GM23248 (cell line): ENCODE measurements around the gene DESI1. TPM values are rescaled to one million over a fixed set of nuclear protein-coding genes. Genes with fewer than 3 reads are reported as not detected.
A peak's percentile ranks its signal among the peaks of the same experiment; 100 is the strongest.
"Not testable (repeated sequence)": the region's sequence is repeated elsewhere in the genome, so short reads cannot be mapped to it uniquely, and the experiment has no call there.

Experiments used
- DNase-seq: peaks from one replicate; pipeline ENCODE4 v3.0.0-alpha.2; 2015
- H2AFZ ChIP-seq: fragments of 200-600 bp; sonication (generic); 2 replicates; pipeline ENCODE4 v1.6.1; 2016; ENCODE audit warnings: antibody characterized with exemption
- H3F3A ChIP-seq: fragments of 200-600 bp; sonication (generic); 2 replicates; pipeline ENCODE4 v1.6.1; 2016; ENCODE audit warnings: mild to moderate bottlenecking, antibody characterized with exemption, mixed run types; ENCODE audit not compliant: insufficient read depth
- H3K27ac ChIP-seq: fragments of 200-600 bp; sonication (generic); 2 replicates; pipeline ENCODE4 v1.5.1; 2016; ENCODE audit warnings: mild to moderate bottlenecking
- H3K27me3 ChIP-seq: fragments of 200-600 bp; sonication (generic); replicated peaks from 2 replicates; pipeline ENCODE4 v1.6.1; 2016; ENCODE audit warnings: mild to moderate bottlenecking; ENCODE audit not compliant: insufficient read depth
- H3K36me3 ChIP-seq: fragments of 200-600 bp; sonication (generic); 2 replicates; pipeline ENCODE4 v1.6.1; 2016; ENCODE audit warnings: low read depth, mild to moderate bottlenecking
- H3K4me1 ChIP-seq: fragments of 200-600 bp; sonication (generic); 2 replicates; pipeline ENCODE4 v1.6.1; 2016; ENCODE audit warnings: mild to moderate bottlenecking; ENCODE audit not compliant: insufficient read depth
- H3K4me2 ChIP-seq: fragments of 200-600 bp; sonication (generic); one replicate; pipeline ENCODE4 v1.6.1; 2016; ENCODE audit warnings: mild to moderate bottlenecking; ENCODE audit not compliant: unreplicated experiment
- H3K4me3 ChIP-seq: fragments of 200-600 bp; sonication (generic); 2 replicates; pipeline ENCODE4 v1.5.1; 2016; ENCODE audit warnings: mild to moderate bottlenecking
- H3K79me2 ChIP-seq: fragments of 200-600 bp; sonication (generic); 2 replicates; pipeline ENCODE4 v1.6.1; 2016; ENCODE audit warnings: mild to moderate bottlenecking; ENCODE audit not compliant: insufficient read depth
- H3K9ac ChIP-seq: fragments of 200-600 bp; sonication (generic); 2 replicates; pipeline ENCODE4 v1.6.1; 2016; ENCODE audit warnings: mild to moderate bottlenecking
- H3K9me2 ChIP-seq: fragments of 200-600 bp; sonication (generic); 2 replicates; pipeline ENCODE4 v1.6.1; 2016; ENCODE audit warnings: mixed run types, mild to moderate bottlenecking, moderate library complexity; ENCODE audit not compliant: insufficient read depth
- H3K9me3 ChIP-seq: fragments of 200-600 bp; sonication (generic); one replicate; pipeline ENCODE4 v1.6.1; 2017; ENCODE audit warnings: low read depth
- H4K20me1 ChIP-seq: fragments of 200-600 bp; sonication (generic); 2 replicates; pipeline ENCODE4 v1.6.0; 2016; ENCODE audit not compliant: insufficient read depth
- EZH2 ChIP-seq: fragments of 200-600 bp; sonication (generic); IDR thresholded peaks from 2 replicates; pipeline ENCODE4 v1.6.1; 2018; ENCODE audit warnings: antibody characterized with exemption, mild to moderate bottlenecking; ENCODE audit not compliant: insufficient read depth, poor library complexity, severe bottlenecking
- EZH2phosphoT487 ChIP-seq: fragments of 200-600 bp; sonication (generic); IDR thresholded peaks from 2 replicates; pipeline ENCODE4 v1.6.1; 2018; ENCODE audit warnings: antibody characterized with exemption, moderate library complexity, mild to moderate bottlenecking, low read depth; ENCODE audit not compliant: insufficient read depth
- WGBS, 2 experiments: methylation state at CpG; one replicate each; pipeline ENCODE4 v1.1.6; 2015 to 2017; ENCODE audit warnings: low lambda C conversion rate in 2 of 2, low coverage in 1 of 2; ENCODE audit errors: missing lambda C conversion rate in 2 of 2; 5-methylcytosine and 5-hydroxymethylcytosine counted together
- in situ Hi-C: fragments of 300-500 bp; cut with MboI; formaldehyde crosslinking; loops from 2 replicates; pipeline ENCODE4 v1.15.0; 2020
- polyA plus RNA-seq: library from polyadenylated mRNA; unstranded; fragments of >200 nt; fragmentation: Nextera tagmentation; extraction: Ambion mirVana; gene quantifications from 2 replicates; pipeline ENCODE4 v1.2.1, GENCODE V29; 2016
- total RNA-seq: library from RNA; depleted of rRNA; stranded (reverse); fragments of >200 nt; shearing (Covaris generic); gene quantifications from 2 replicates; pipeline ENCODE4 v1.2.3, GENCODE V29; 2014

The DESI1 gene
- total and polyA plus RNA-seq, 2 experiments from 2014 or later: 42.2 to 44.3 TPM

DNA sequence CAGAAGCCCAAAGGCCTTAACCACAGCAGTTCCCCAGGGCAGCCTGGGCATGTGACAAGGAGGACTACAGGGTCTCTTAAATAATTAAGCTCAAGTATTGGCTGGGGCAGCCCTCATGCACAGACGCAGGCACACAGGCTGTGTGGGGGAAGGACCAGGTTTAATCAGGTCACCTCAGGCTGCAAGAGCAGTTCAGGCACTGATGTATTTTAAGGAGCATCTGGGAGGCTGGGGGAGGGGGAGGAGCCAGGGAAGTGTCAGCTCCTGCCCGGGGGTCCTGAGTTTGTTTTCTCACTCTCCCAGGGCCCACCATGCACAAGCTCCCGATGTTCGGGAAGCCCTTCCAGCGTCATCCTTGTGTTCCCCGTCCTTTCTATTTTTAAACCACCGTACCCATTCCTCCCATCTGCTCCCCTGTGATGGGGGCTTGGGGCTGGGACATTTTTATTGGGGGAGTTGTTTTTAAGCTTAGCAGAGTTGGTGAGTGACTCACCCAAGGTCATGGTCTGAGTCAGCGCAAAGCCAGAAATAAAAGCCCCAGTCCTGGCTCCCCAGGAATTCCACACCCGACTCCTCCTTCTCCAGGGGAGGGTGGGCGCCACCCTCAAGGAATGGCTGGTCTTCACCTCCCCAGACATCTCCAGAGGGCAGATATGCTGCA is 57.7 kb downstream of the DESI1 start:
- WGBS, 2 experiments: 47 to 51% methylated on average over 10 of the region's 10 CpGs
- Histone ChIP-seq H3K9me2 (no peaks in the 10 kb centered on the region), H3K9me3 (no peaks in the 10 kb centered on the region), H4K20me1 (no peaks in the 10 kb centered on the region), H3K79me2 (no peaks in the 10 kb centered on the region), H3K4me2 (peak overlapping the region; percentile 63), H3F3A (peaks cover 9% of the 10 kb centered on the region), H3K27me3 (no peaks in the 10 kb centered on the region), H3K4me1 (peaks cover 21% of the 10 kb centered on the region), H3K9ac (no peak overlapping the region), H2AFZ (peak overlapping the region; percentile 50; the same call in 1 of the 2 replicates), H3K4me3 (no peak overlapping the region), H3K27ac (no peak overlapping the region), H3K36me3 (no peaks in the 10 kb centered on the region)
- TF ChIP-seq EZH2phosphoT487 (no peak), EZH2 (no peak)
- in situ Hi-C loops: no loop called here
- DNase-seq: peak; percentile 85

DNA sequence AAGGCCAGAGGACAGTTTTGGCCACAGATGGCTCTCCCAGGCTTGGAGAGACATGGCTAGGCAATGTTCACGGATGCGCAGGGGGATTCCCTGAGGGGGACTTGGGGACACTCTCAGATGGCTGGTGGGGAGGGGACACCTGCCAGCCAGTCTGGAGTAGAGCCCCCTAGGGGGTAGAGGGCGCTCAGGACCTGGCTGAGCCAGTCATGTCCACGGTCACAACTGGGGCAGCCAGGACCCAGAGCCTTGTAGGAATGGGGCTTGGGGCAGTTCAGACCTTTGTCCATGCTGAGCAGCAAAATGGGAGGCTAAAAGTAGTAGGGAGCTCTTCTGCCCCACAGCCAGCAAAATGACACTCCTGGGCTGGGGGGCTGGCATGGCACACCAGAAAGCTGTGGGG is 58.4 kb downstream of the DESI1 start:
- Histone ChIP-seq H3K4me2 (no peak overlapping the region), H3K9ac (no peak overlapping the region), H2AFZ (no peak overlapping the region), H3K36me3 (no peaks in the 10 kb centered on the region), H3K27ac (no peak overlapping the region), H4K20me1 (no peaks in the 10 kb centered on the region), H3F3A (peaks cover 9% of the 10 kb centered on the region), H3K79me2 (no peaks in the 10 kb centered on the region), H3K27me3 (no peaks in the 10 kb centered on the region), H3K9me2 (no peaks in the 10 kb centered on the region), H3K9me3 (no peaks in the 10 kb centered on the region), H3K4me3 (no peak overlapping the region), H3K4me1 (peaks cover 27% of the 10 kb centered on the region)
- in situ Hi-C loops: no loop called here
- no peak for TF ChIP-seq EZH2
- no peak for TF ChIP-seq EZH2phosphoT487
- no peak for DNase-seq
- 95 to 98% methylated on average over 4 of the region's 4 CpGs for WGBS, 2 experiments

DNA sequence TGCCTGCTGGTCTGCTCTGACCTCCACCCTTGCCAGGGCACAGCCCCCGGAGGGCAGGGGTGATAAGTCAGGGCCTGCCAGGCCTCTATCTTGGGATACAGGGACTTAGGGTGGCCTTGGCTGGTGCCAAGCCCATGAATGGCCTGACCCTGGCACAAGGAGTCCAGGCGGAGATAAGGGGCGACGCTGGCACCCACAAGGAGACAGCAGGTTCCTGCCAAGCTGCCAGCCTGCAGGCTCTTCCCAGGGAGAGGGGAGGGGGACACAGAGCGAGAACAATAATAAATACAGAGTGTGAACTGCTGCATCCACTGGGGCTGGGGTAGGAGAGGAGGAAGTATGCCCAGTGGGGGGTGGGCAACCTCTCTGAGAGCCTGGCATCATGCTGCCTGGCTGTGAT is 59.1 kb downstream of the DESI1 start:
- Histone ChIP-seq H3K27me3 (no peaks in the 10 kb centered on the region), H3F3A (peaks cover 13% of the 10 kb centered on the region), H3K9me2 (no peaks in the 10 kb centered on the region), H3K4me3 (no peak overlapping the region), H4K20me1 (no peaks in the 10 kb centered on the region), H3K9me3 (no peaks in the 10 kb centered on the region), H2AFZ (no peak overlapping the region), H3K4me1 (peaks cover 32% of the 10 kb centered on the region), H3K27ac (no peak overlapping the region), H3K79me2 (no peaks in the 10 kb centered on the region), H3K36me3 (no peaks in the 10 kb centered on the region), H3K9ac (no peak overlapping the region), H3K4me2 (no peak overlapping the region)
- in situ Hi-C loops: no loop called here
- TF ChIP-seq EZH2: no peak
- no peak for TF ChIP-seq EZH2phosphoT487
- no peak for DNase-seq
- WGBS, 2 experiments: 98% methylated on average over 5 of the region's 5 CpGs

DNA sequence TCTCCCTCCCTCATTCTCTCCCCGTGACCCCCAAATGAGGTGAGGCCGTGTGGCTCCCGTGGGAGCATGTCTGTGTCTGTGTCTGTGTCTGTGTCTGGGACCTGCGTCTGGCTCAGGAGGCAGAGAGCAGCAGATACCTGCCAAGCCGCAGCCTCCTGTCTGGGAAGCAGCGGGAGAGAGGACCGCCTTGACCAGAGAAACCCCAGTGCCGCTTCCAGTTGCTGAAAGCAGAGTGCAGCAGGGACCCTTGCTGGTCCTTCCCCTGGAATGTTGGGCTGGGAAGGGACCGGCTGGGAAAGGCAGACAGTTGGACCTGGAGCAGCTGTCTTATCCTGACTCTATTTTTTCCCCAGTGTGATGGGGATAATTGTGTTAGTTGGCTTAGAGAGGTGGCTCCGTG is 59.5 kb downstream of the DESI1 start:
- Histone ChIP-seq H3K27ac (no peak overlapping the region), H3K9me3 (no peaks in the 10 kb centered on the region), H3K4me3 (no peak overlapping the region), H3K9me2 (no peaks in the 10 kb centered on the region), H2AFZ (no peak overlapping the region), H3K4me1 (peaks cover 35% of the 10 kb centered on the region), H3K9ac (no peak overlapping the region), H4K20me1 (no peaks in the 10 kb centered on the region), H3F3A (peaks cover 14% of the 10 kb centered on the region), H3K36me3 (no peaks in the 10 kb centered on the region), H3K27me3 (no peaks in the 10 kb centered on the region), H3K79me2 (no peaks in the 10 kb centered on the region), H3K4me2 (peak overlapping the region; percentile 30)
- WGBS, 2 experiments: 62 to 65% methylated on average over 10 of the region's 10 CpGs
- DNase-seq: no peak
- in situ Hi-C loops: no loop called here
- no peak for TF ChIP-seq EZH2
- TF ChIP-seq EZH2phosphoT487: no peak

DNA sequence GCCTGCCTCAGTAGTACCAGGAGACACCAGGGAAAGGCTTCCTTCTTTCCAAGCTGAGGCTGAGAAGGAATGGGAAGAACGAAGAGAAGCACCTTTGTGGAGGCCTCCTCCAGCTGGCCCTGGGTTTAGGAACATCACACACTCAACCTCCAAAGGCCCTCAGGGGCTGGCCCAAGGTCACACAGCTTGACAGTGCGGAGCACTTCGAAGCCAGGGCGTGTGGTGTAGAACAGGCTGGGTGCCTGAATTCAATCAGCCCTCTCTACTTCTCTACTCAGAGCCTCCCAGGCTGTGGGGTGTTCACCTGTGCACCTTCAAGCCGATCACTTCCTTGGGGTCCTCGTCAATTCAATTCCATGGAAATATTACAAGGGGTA is 60.8 kb downstream of the DESI1 start:
- no peak overlapping the region for H3K4me3 ChIP-seq
- DNase-seq: no peak
- H3K27me3 ChIP-seq: no peaks in the 10 kb centered on the region
- TF ChIP-seq EZH2phosphoT487: no peak
- TF ChIP-seq EZH2: no peak
- no peaks in the 10 kb centered on the region for H3K9me3 ChIP-seq
- WGBS, 2 experiments: 63 to 64% methylated on average over 6 of the region's 6 CpGs
- in situ Hi-C loops: no loop called here
- H4K20me1 ChIP-seq: no peaks in the 10 kb centered on the region
- H3K9me2 ChIP-seq: no peaks in the 10 kb centered on the region
- no peaks in the 10 kb centered on the region for H3K36me3 ChIP-seq
- peaks cover 31% of the 10 kb centered on the region for H3K4me1 ChIP-seq
- peak overlapping the region; percentile 70; the same call in 1 of the 2 replicates for H2AFZ ChIP-seq
- H3K79me2 ChIP-seq: no peaks in the 10 kb centered on the region
- H3K27ac ChIP-seq: no peak overlapping the region
- H3K9ac ChIP-seq: no peak overlapping the region
- peaks cover 11% of the 10 kb centered on the region for H3F3A ChIP-seq
- no peak overlapping the region for H3K4me2 ChIP-seq

DNA sequence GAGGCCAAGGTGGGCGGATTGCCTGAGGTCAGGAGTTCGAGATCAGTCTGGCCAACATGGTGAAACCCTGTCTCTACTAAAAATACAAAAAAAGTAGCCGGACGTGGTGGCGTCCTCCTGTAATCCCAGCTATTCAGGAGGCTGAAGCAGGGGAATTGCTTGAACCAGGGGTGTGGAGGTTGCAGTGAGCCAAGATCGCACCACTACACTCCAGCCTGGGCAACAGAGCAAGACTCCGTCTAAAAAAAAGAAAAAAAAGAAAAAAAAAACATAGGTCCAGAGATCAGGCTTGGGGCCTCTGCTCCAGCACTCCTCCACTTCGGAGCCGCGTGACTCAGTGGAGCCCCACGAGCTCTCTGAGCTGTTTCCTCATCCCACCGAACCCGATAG is 62.6 kb downstream of the DESI1 start:
- H3K9ac ChIP-seq, H4K20me1 ChIP-seq, in situ Hi-C loops, H3K27me3 ChIP-seq, H3K79me2 ChIP-seq, H3K4me3 ChIP-seq, H2AFZ ChIP-seq, H3F3A ChIP-seq, H3K9me2 ChIP-seq, H3K9me3 ChIP-seq, H3K4me2 ChIP-seq, H3K27ac ChIP-seq, DNase-seq, H3K36me3 ChIP-seq: not testable (repeated sequence)
- WGBS, 2 experiments: 94 to 96% methylated on average over 12 to 13 of the region's 13 CpGs
- H3K4me1 ChIP-seq: peaks cover 24% of the 10 kb centered on the region
